ENCODE measurements around the gene ROBO3.

The ROBO3 gene

DNA sequence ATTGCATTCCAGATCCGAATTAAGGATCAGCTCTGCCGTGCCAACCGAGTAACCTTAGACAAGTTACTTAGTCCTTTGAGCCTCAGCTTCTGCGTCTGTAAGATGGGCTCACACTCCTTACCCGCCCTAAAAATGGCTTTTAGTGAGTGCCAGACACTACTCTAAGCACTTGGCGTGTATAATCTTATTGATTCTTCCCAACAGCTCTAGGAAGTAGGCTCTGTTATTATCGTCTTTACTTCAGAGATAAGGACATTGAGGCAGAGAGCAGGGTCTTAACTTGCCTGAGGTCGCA lies 21.7 kb upstream of the ROBO3 start:
- ATAC-seq (ENCODE audit: insufficient read depth, low read depth) (no peak), DNase-seq (no peak)
- no peak overlapping the region for H3K9ac ChIP-seq (ENCODE audit: low read depth, low read length)
- H3K4me1 ChIP-seq (ENCODE audit: insufficient read depth, low read length): no peaks in the 10 kb centered on the region
- no peak overlapping the region for H2AFZ ChIP-seq (ENCODE audit: low read depth, low read length)
- no peaks in the 10 kb centered on the region for H3K36me3 ChIP-seq (ENCODE audit: insufficient read depth, low read length)
- no peak overlapping the region for H3K4me3 ChIP-seq (ENCODE audit: low read depth in 1 of 2, low read length in 2 of 2)
- H3K27me3 ChIP-seq (ENCODE audit: insufficient read depth, low read length, poor library complexity): peaks cover 36% of the 10 kb centered on the region
- H3K27ac ChIP-seq (ENCODE audit: low read length): no peak overlapping the region
- H4K20me1 ChIP-seq (ENCODE audit: insufficient read depth, low read length): no peaks in the 10 kb centered on the region
- TF ChIP-seq EZH2 (IDR thresholded peaks at IDR 0.05; ENCODE audit: borderline replicate concordance, low read depth, low read length, severe bottlenecking): no peak
- TF ChIP-seq, protein P1, sequence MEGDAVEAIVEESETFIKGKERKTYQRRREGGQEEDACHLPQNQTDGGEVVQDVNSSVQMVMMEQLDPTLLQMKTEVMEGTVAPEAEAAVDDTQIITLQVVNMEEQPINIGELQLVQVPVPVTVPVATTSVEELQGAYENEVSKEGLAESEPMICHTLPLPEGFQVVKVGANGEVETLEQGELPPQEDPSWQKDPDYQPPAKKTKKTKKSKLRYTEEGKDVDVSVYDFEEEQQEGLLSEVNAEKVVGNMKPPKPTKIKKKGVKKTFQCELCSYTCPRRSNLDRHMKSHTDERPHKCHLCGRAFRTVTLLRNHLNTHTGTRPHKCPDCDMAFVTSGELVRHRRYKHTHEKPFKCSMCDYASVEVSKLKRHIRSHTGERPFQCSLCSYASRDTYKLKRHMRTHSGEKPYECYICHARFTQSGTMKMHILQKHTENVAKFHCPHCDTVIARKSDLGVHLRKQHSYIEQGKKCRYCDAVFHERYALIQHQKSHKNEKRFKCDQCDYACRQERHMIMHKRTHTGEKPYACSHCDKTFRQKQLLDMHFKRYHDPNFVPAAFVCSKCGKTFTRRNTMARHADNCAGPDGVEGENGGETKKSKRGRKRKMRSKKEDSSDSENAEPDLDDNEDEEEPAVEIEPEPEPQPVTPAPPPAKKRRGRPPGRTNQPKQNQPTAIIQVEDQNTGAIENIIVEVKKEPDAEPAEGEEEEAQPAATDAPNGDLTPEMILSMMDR (IDR thresholded peaks at IDR 0.05; ENCODE audit: borderline replicate concordance, extremely low read depth, low read length, poor library complexity, severe bottlenecking): no peak
- H3K79me2 ChIP-seq (ENCODE audit: insufficient read depth, low read length): no peaks in the 10 kb centered on the region
- no peaks in the 10 kb centered on the region for H3K9me3 ChIP-seq (ENCODE audit: insufficient read depth, low read length, severe bottlenecking)
- no peak overlapping the region for H3K4me2 ChIP-seq (ENCODE audit: insufficient read depth, low read length)

DNA sequence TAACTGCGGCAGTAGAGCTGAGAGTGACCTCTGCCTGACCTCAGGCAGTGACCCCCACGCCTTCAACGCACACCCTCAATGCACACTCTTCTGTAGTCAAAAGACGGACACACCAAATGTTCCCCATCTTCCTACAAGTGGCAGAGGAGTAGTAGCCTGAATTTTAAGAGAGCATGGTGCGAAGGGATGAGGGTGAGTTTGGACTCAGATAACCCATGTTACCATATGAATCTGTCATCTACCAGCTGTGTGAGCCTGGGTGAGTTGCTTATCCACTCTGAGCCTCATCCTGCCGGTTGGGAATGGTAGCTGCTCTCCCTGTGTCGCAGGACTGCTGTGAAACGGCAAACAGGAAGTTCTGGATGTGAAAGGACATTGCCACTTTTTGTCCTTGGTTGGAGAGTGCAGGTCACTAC lies 20.6 kb upstream of the ROBO3 start:
- no peak for ATAC-seq (ENCODE audit: insufficient read depth, low read depth)
- Histone ChIP-seq H3K4me3 (ENCODE audit: low read depth in 1 of 2, low read length in 2 of 2) (no peak overlapping the region), H3K4me1 (ENCODE audit: insufficient read depth, low read length) (no peaks in the 10 kb centered on the region), H3K4me2 (ENCODE audit: insufficient read depth, low read length) (no peak overlapping the region), H3K9ac (ENCODE audit: low read depth, low read length) (no peak overlapping the region), H3K27ac (ENCODE audit: low read length) (no peak overlapping the region), H3K27me3 (ENCODE audit: insufficient read depth, low read length, poor library complexity) (peaks cover 36% of the 10 kb centered on the region), H3K36me3 (ENCODE audit: insufficient read depth, low read length) (no peaks in the 10 kb centered on the region), H3K79me2 (ENCODE audit: insufficient read depth, low read length) (no peaks in the 10 kb centered on the region), H2AFZ (ENCODE audit: low read depth, low read length) (no peak overlapping the region), H3K9me3 (ENCODE audit: insufficient read depth, low read length, severe bottlenecking) (no peaks in the 10 kb centered on the region), H4K20me1 (ENCODE audit: insufficient read depth, low read length) (no peaks in the 10 kb centered on the region)
- no peak for TF ChIP-seq EZH2 (IDR thresholded peaks at IDR 0.05; ENCODE audit: borderline replicate concordance, low read depth, low read length, severe bottlenecking)
- TF ChIP-seq, protein P1 (IDR thresholded peaks at IDR 0.05; ENCODE audit: borderline replicate concordance, extremely low read depth, low read length, poor library complexity, severe bottlenecking): no peak
- DNase-seq: no peak

DNA sequence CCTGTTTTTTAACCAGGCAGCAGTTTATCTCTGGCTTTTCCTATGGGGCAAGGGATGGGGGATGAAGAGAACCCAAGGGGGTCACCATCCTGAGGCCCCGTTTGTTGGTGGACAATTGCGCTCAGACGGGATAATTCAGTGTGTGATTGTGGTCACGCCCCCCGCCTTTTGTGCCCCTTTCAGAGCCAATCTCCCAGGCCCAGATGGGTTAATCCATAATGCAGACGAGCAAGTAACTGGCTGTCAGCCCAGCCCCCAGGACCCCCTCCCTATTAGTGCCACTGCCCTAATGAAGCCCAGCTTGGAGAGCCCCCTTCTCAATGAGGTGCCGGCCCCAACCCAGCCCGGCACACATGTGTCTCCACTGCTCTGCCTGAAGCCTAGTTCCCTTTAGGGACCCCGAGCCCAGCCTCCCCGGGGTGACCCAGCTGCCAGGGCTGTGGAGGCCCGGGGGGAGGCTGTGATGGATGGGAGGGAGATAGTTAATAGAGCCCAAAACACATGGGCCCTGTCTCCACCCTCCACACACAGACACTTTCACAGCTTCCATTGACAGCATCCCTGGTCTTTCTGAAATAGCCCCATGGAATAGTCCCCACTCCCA lies 19.1 kb upstream of the ROBO3 start:
- Histone ChIP-seq H4K20me1 (ENCODE audit: insufficient read depth, low read length) (no peaks in the 10 kb centered on the region), H3K27me3 (ENCODE audit: insufficient read depth, low read length, poor library complexity) (peaks cover 38% of the 10 kb centered on the region)

More for the DNA sequence above, 19.1 kb upstream of the ROBO3 start:
- Histone ChIP-seq H3K9ac (ENCODE audit: low read depth, low read length) (no peak overlapping the region), H3K36me3 (ENCODE audit: insufficient read depth, low read length) (no peaks in the 10 kb centered on the region), H2AFZ (ENCODE audit: low read depth, low read length) (no peak overlapping the region), H3K27ac (ENCODE audit: low read length) (no peak overlapping the region), H3K4me2 (ENCODE audit: insufficient read depth, low read length) (no peak overlapping the region), H3K4me3 (ENCODE audit: low read depth in 1 of 2, low read length in 2 of 2) (no peak overlapping the region), H3K79me2 (ENCODE audit: insufficient read depth, low read length) (no peaks in the 10 kb centered on the region), H3K4me1 (ENCODE audit: insufficient read depth, low read length) (no peaks in the 10 kb centered on the region), H3K9me3 (ENCODE audit: insufficient read depth, low read length, severe bottlenecking) (no peaks in the 10 kb centered on the region)
- TF ChIP-seq EZH2 (IDR thresholded peaks at IDR 0.05; ENCODE audit: borderline replicate concordance, low read depth, low read length, severe bottlenecking): no peak
- TF ChIP-seq, protein P1 (IDR thresholded peaks at IDR 0.05; ENCODE audit: borderline replicate concordance, extremely low read depth, low read length, poor library complexity, severe bottlenecking): no peak
- DNase-seq: no peak
- no peak for ATAC-seq (ENCODE audit: insufficient read depth, low read depth)

All from DND-41 (cell line).